Tibial artery (tissue), 4 donors: ENCODE data around the gene IL10RB.

Experiments
- DNase-seq, 2 donors: peaks; one replicate each; pipeline ENCODE4 v3.0.0-alpha.2; 2019
- H3K27ac ChIP-seq, 2 donors: fragments of 200-600 bp; sonication (generic) in 1 of 2; 1 replicate in 1 of 2; 2 replicates in 1 of 2; pipeline ENCODE4 v1.5.1; 2018 to 2019; ENCODE audit warnings: mild to moderate bottlenecking in 1 of 2
- H3K27me3 ChIP-seq, 2 donors: fragments of 200-600 bp; sonication (generic) in 1 of 2; one replicate each; pipeline versions ENCODE4 v1.5.1 to v1.6.0; 2016 to 2019
- H3K36me3 ChIP-seq, 3 donors: fragments of 200-600 bp; sonication (generic) in 2 of 3; one replicate each; pipeline ENCODE4 v1.5.1; 2016 to 2019; ENCODE audit warnings: mild to moderate bottlenecking in 2 of 3
- H3K4me1 ChIP-seq, 4 donors: fragments of 200-600 bp; sonication (generic) in 2 of 4; 1 replicate in 3 of 4; 2 replicates in 1 of 4; pipeline ENCODE4 v1.5.1; 2016 to 2019
- H3K4me3 ChIP-seq, 2 donors: fragments of 200-600 bp; sonication (generic) in 1 of 2; 1 replicate in 1 of 2; 2 replicates in 1 of 2; pipeline ENCODE4 v1.5.1; 2018 to 2019; ENCODE audit warnings: mild to moderate bottlenecking in 2 of 2
- H3K9me3 ChIP-seq, 3 donors: fragments of 200-600 bp; sonication (generic) in 1 of 3; one replicate each; pipeline ENCODE4 v1.5.1; 2016 to 2019
- CTCF ChIP-seq, 2 experiments: fragments of 200-600 bp in 1 of 2; fragments of 450-650 bp in 1 of 2; IDR thresholded peaks; one replicate each; pipeline ENCODE4 v1.5.1; 2017 to 2019; ENCODE audit warnings: antibody characterized with exemption in 2 of 2, mild to moderate bottlenecking in 1 of 2, moderate library complexity in 1 of 2
- intact Hi-C: fragments of 100-400 bp; cut with DNase I; formaldehyde crosslinking; loops from one replicate; pipeline ENCODE4 v1.15.0; 2023; ENCODE audit warnings: low total_unique reads

The IL10RB gene

GRCh38 chr21:33281096-33281652 is 15.0 kb downstream of the IL10RB start:
- no peak overlapping the region for H3K4me3 ChIP-seq
- no peak overlapping the region for H3K27ac ChIP-seq
- intact Hi-C loops: no loop called here
- H3K4me1 ChIP-seq: peaks cover under 1 to 7% (median 3%) of the 10 kb centered on the region in 4 donors
- no peak for DNase-seq
- TF ChIP-seq CTCF (IDR thresholded peaks at IDR 0.05): no peak
- H3K9me3 ChIP-seq: no peaks in the 10 kb centered on the region
- peaks cover 28 to 75% (median 64%) of the 10 kb centered on the region in 3 donors for H3K36me3 ChIP-seq
- no peaks in the 10 kb centered on the region for H3K27me3 ChIP-seq

GRCh38 chr21:33283203-33283602 is 17.0 kb downstream of the IL10RB start:
- H3K27me3 ChIP-seq: no peaks in the 10 kb centered on the region
- H3K4me3 ChIP-seq: no peak overlapping the region
- peaks cover 26 to 73% (median 52%) of the 10 kb centered on the region in 3 donors for H3K36me3 ChIP-seq
- H3K9me3 ChIP-seq: no peaks in the 10 kb centered on the region
- H3K27ac ChIP-seq: no peak overlapping the region
- no peak for DNase-seq
- H3K4me1 ChIP-seq: peaks cover 5 to 23% (median 13%) of the 10 kb centered on the region in 4 donors
- TF ChIP-seq CTCF (IDR thresholded peaks at IDR 0.05): no peak
- intact Hi-C loops: no loop called here

- DNase-seq: no peak
- intact Hi-C loops: no loop called here
- TF ChIP-seq CTCF (IDR thresholded peaks at IDR 0.05): no peak
- Histone ChIP-seq H3K4me3 (no peak overlapping the region), H3K27me3 (no peaks in the 10 kb centered on the region), H3K9me3 (no peaks in the 10 kb centered on the region), H3K27ac (peak overlapping the region; percentile 59 to 67), H3K4me1 (peaks cover 5 to 38% (median 13%) of the 10 kb centered on the region in 4 donors), H3K36me3 (peaks cover 4 to 55% (median 31%) of the 10 kb centered on the region in 3 donors)
Measured at GRCh38 chr21:33286076-33286475, 19.9 kb downstream of the IL10RB start.

- no peak for DNase-seq
Measured at GRCh38 chr21:33286600-33287456, 20.7 kb downstream of the IL10RB start.

More at GRCh38 chr21:33286600-33287456, 20.7 kb downstream of the IL10RB start:
- no peak overlapping the region for H3K4me3 ChIP-seq
- H3K27ac ChIP-seq: peak overlapping the region; percentile 59 to 67
- H3K9me3 ChIP-seq: no peaks in the 10 kb centered on the region
- H3K4me1 ChIP-seq: peaks cover 5 to 38% (median 13%) of the 10 kb centered on the region in 4 donors
- H3K36me3 ChIP-seq: peaks cover 5 to 55% (median 31%) of the 10 kb centered on the region in 3 donors
- H3K27me3 ChIP-seq: no peaks in the 10 kb centered on the region
- intact Hi-C loops: no loop called here
- no peak for TF ChIP-seq CTCF (IDR thresholded peaks at IDR 0.05)
